Liver (tissue), 9 donors: ENCODE measurements around the gene PPP2R2C. TPM values are rescaled to one million over a fixed set of nuclear protein-coding genes. Genes with fewer than 3 reads are reported as not detected.

Experiments used
- DNase-seq: peaks from one replicate; pipeline ENCODE4 v3.0.0-alpha.2; 2017; ENCODE audit warnings: low spot score
- H3K27ac ChIP-seq, 2 donors: one replicate each; pipeline ENCODE4 v1.7.0; 2013; ENCODE audit warnings: inconsistent platforms in 2 of 2, low read length in 2 of 2, control low read depth in 1 of 2, low read depth in 1 of 2, mild to moderate bottlenecking in 1 of 2
- H3K27me3 ChIP-seq, 4 donors: one replicate each; pipeline versions ENCODE4 v1.6.1 to v1.7.0; 2013; ENCODE audit warnings: low read length in 3 of 4, inconsistent platforms in 1 of 4, mild to moderate bottlenecking in 1 of 4, moderate library complexity in 1 of 4; ENCODE audit not compliant: control insufficient read depth in 4 of 4, insufficient read depth in 4 of 4
- H3K36me3 ChIP-seq, 4 donors: one replicate each; pipeline versions ENCODE4 v1.6.1 to v1.7.0; 2013; ENCODE audit warnings: low read length in 3 of 4, mild to moderate bottlenecking in 3 of 4, low read depth in 1 of 4, moderate library complexity in 1 of 4; ENCODE audit not compliant: control insufficient read depth in 4 of 4, insufficient read depth in 3 of 4
- H3K4me1 ChIP-seq, 4 donors: one replicate each; pipeline versions ENCODE4 v1.6.1 to v1.7.0; 2013; ENCODE audit warnings: low read length in 3 of 4, mild to moderate bottlenecking in 3 of 4, moderate library complexity in 1 of 4; ENCODE audit not compliant: control insufficient read depth in 4 of 4, insufficient read depth in 4 of 4
- H3K4me3 ChIP-seq, 3 donors: one replicate each; pipeline versions ENCODE4 v1.6.1 to v1.7.0; 2013; ENCODE audit warnings: low read length in 3 of 3, control low read depth in 1 of 3, low read depth in 1 of 3, mild to moderate bottlenecking in 1 of 3
- H3K9ac ChIP-seq, 2 donors: one replicate each; pipeline ENCODE4 v1.7.0; 2013; ENCODE audit warnings: low read length in 2 of 2, mild to moderate bottlenecking in 2 of 2, moderate library complexity in 2 of 2, control low read depth in 1 of 2, low read depth in 1 of 2
- H3K9me3 ChIP-seq, 4 donors: one replicate each; pipeline versions ENCODE4 v1.6.1 to v1.7.0; 2013; ENCODE audit warnings: low read length in 3 of 4; ENCODE audit not compliant: control insufficient read depth in 4 of 4
- ATF3 ChIP-seq: IDR thresholded peaks from 2 replicates; pipeline ENCODE4 v1.6.1; 2016; ENCODE audit warnings: antibody characterized with exemption
- CTCF ChIP-seq: fragments of 150-350 bp; IDR thresholded peaks from 2 replicates; pipeline ENCODE4 v1.5.1; 2017; ENCODE audit warnings: improper control_type of control experiment, low read depth, low read length; ENCODE audit not compliant: missing input control
- GABPA ChIP-seq, 2 donors: IDR thresholded peaks in 1 of 2; conservative IDR thresholded peaks in 1 of 2; 2 replicates each; pipeline ENCODE4 v1.6.1; 2016; ENCODE audit warnings: antibody characterized with exemption in 2 of 2, mild to moderate bottlenecking in 1 of 2, moderate library complexity in 1 of 2
- HNF4A ChIP-seq, 2 donors: conservative IDR thresholded peaks; 2 replicates each; pipeline ENCODE4 v1.6.1; 2016; ENCODE audit warnings: antibody characterized with exemption in 2 of 2, mild to moderate bottlenecking in 2 of 2
- HNF4G ChIP-seq: IDR thresholded peaks from 2 replicates; pipeline ENCODE4 v1.6.1; 2016; ENCODE audit warnings: antibody characterized with exemption
- JUND ChIP-seq, 2 donors: IDR thresholded peaks; 2 replicates each; pipeline ENCODE4 v1.6.1; 2016; ENCODE audit warnings: antibody characterized with exemption in 2 of 2
- MAX ChIP-seq: IDR thresholded peaks from 2 replicates; pipeline ENCODE4 v1.6.1; 2016; ENCODE audit warnings: antibody characterized with exemption
- NR2F2 ChIP-seq: IDR thresholded peaks from 2 replicates; pipeline ENCODE4 v1.6.1; 2016; ENCODE audit warnings: antibody characterized with exemption
- SP1 ChIP-seq: IDR thresholded peaks from 2 replicates; pipeline ENCODE4 v1.6.1; 2018; ENCODE audit warnings: antibody characterized with exemption, mild to moderate bottlenecking
- YY1 ChIP-seq: IDR thresholded peaks from 2 replicates; pipeline ENCODE4 v1.6.1; 2016; ENCODE audit warnings: antibody characterized with exemption, mild to moderate bottlenecking
- ZBTB33 ChIP-seq: IDR thresholded peaks from 2 replicates; pipeline ENCODE4 v1.6.1; 2016; ENCODE audit warnings: antibody characterized with exemption
- WGBS: extraction: QIAGEN DNeasy Blood & Tissue Kit; methylation state at CpG from one replicate; pipeline ENCODE4 v1.1.7; 2013; 5-methylcytosine and 5-hydroxymethylcytosine counted together
- polyA plus RNA-seq, 2 donors: library from polyadenylated mRNA; stranded (reverse) in 1 of 2; unstranded in 1 of 2; fragments of 200-250 nt in 1 of 2; fragments of >200 nt in 1 of 2; fragmentation: Nextera tagmentation in 1 of 2; extraction: Ambion mirVana in 1 of 2; gene quantifications; one replicate each; pipeline versions ENCODE4 v1.2.1 to v1.2.3, GENCODE V29; 2013 to 2015
- total RNA-seq, 2 donors: library from RNA; depleted of rRNA; stranded (reverse); fragments of >200 nt; gene quantifications; one replicate each; pipeline ENCODE4 v1.2.3, GENCODE V29; 2014
- donor health status: healthy.
- donor health status: healthy.
- donor health status: healthy.
- donor health status: healthy.
- donor health status: healthy.

The PPP2R2C gene
- total and polyA plus RNA-seq, 4 donors = under 0.01 to 0.01 TPM; not detected in 2

- Histone ChIP-seq H3K9me3 (no peaks in the 10 kb centered on the region), H3K4me1 (no peaks in the 10 kb centered on the region), H3K27ac (no peak overlapping the region), H3K9ac (no peak overlapping the region), H3K36me3 (peaks cover 5 to 40% (median 6%) of the 10 kb centered on the region in 4 donors), H3K27me3 (no peaks in the 10 kb centered on the region), H3K4me3 (no peak overlapping the region)
- no peak for TF ChIP-seq NR2F2
- no peak for TF ChIP-seq MAX
- TF ChIP-seq ATF3 = no peak
- TF ChIP-seq GABPA (IDR thresholded peaks at IDR 0.05 in 1 of 2, conservative IDR thresholded peaks at IDR 0.05 in 1 of 2) = no peak
- TF ChIP-seq SP1 = no peak
- TF ChIP-seq YY1 = no peak
- WGBS = 84% methylated on average over 6 of the region's 6 CpGs
- DNase-seq = no peak
These were observed 169.5 kb downstream of the PPP2R2C start for GRCh38 chr4:6302869-6303268.

- no peak overlapping the region for H3K27ac ChIP-seq
- WGBS = 97% methylated on average over 55 of the region's 55 CpGs
- no peak overlapping the region for H3K9ac ChIP-seq
- TF ChIP-seq GABPA (IDR thresholded peaks at IDR 0.05 in 1 of 2, conservative IDR thresholded peaks at IDR 0.05 in 1 of 2) (no peak), ZBTB33 (no peak), HNF4G (no peak), HNF4A (conservative IDR thresholded peaks at IDR 0.05) (no peak), NR2F2 (no peak), ATF3 (no peak), JUND (IDR thresholded peaks at IDR 0.05) (no peak), CTCF (no peak)
- no peaks in the 10 kb centered on the region for H3K27me3 ChIP-seq
- no peak overlapping the region for H3K4me3 ChIP-seq
- no peaks in the 10 kb centered on the region for H3K4me1 ChIP-seq
- H3K36me3 ChIP-seq = peaks cover 5 to 44% (median 6%) of the 10 kb centered on the region in 4 donors
- DNase-seq = no peak
- no peaks in the 10 kb centered on the region for H3K9me3 ChIP-seq
These were observed 170.5 kb downstream of the PPP2R2C start for GRCh38 chr4:6301732-6302442.
